HEK293T (cell line): ENCODE measurements around the gene SLC26A9.

Source experiments
- CTCF ChIA-PET: fragments of 350-600 bp; formaldehyde crosslinking; extraction: SDS; loops from one replicate; lab custom pipeline; 2021; ENCODE audit warnings: antibody characterized with exemption, inconsistent platforms; lab: Yijun Ruan, JAX
- POLR2A ChIA-PET: fragments of 350-600 bp; formaldehyde crosslinking; extraction: SDS; loops from one replicate; lab custom pipeline; 2020; ENCODE audit warnings: antibody characterized with exemption, inconsistent platforms; lab: Yijun Ruan, JAX
- DNase-seq: peaks from one replicate; pipeline ENCODE4 v3.0.0; 2012; ENCODE audit warnings: mixed read lengths; ENCODE audit errors: extremely low spot score
- ARNT ChIP-seq: fragments of 450-650 bp; IDR thresholded peaks from 2 replicates; pipeline ENCODE4 v1.6.1; 2017; ENCODE audit warnings: mild to moderate bottlenecking
- BHLHE40 ChIP-seq: fragments of 450-650 bp; IDR thresholded peaks from 2 replicates; pipeline ENCODE4 v1.6.1; 2016; ENCODE audit warnings: mild to moderate bottlenecking, moderate library complexity, borderline replicate concordance
- CTBP1 ChIP-seq: fragments of 450-650 bp; IDR thresholded peaks from 2 replicates; pipeline ENCODE4 v1.6.1; 2016; ENCODE audit warnings: borderline replicate concordance
- ELF4 ChIP-seq: fragments of 450-650 bp; IDR thresholded peaks from 2 replicates; pipeline ENCODE4 v1.6.1; 2017; ENCODE audit warnings: antibody characterized with exemption
- FOXA1 ChIP-seq: fragments of 450-650 bp; IDR thresholded peaks from 2 replicates; pipeline ENCODE4 v1.6.1; 2016; ENCODE audit warnings: mild to moderate bottlenecking
- FOXK2 ChIP-seq: fragments of 450-650 bp; IDR thresholded peaks from 2 replicates; pipeline ENCODE4 v1.6.1; 2016; ENCODE audit warnings: mild to moderate bottlenecking
- FOXM1 ChIP-seq: fragments of 450-650 bp; IDR thresholded peaks from 2 replicates; pipeline ENCODE4 v1.6.1; 2017; ENCODE audit warnings: mild to moderate bottlenecking, borderline replicate concordance
- HDGF ChIP-seq: fragments of 450-650 bp; IDR thresholded peaks from 2 replicates; pipeline ENCODE4 v1.6.1; 2017; ENCODE audit warnings: antibody characterized with exemption, borderline replicate concordance
- L3MBTL2 ChIP-seq: fragments of 450-650 bp; conservative IDR thresholded peaks from 2 replicates; pipeline ENCODE4 v1.6.1; 2016; ENCODE audit warnings: mild to moderate bottlenecking
- LEF1 ChIP-seq: fragments of 450-650 bp; IDR thresholded peaks from 2 replicates; pipeline ENCODE4 v1.6.1; 2017; ENCODE audit warnings: mild to moderate bottlenecking, borderline replicate concordance
- NFRKB ChIP-seq: fragments of 450-650 bp; IDR thresholded peaks from 2 replicates; pipeline ENCODE4 v1.6.1; 2016; ENCODE audit warnings: mild to moderate bottlenecking, moderate library complexity
- PKNOX1 ChIP-seq: fragments of 450-650 bp; IDR thresholded peaks from 2 replicates; pipeline ENCODE4 v1.6.1; 2016
- SP1 ChIP-seq: fragments of 450-650 bp; IDR thresholded peaks from 2 replicates; pipeline ENCODE4 v1.6.1; 2017
- SUZ12 ChIP-seq: fragments of 450-650 bp; IDR thresholded peaks from 2 replicates; pipeline ENCODE4 v1.6.1; 2016; ENCODE audit warnings: mild to moderate bottlenecking
- TARDBP ChIP-seq: fragments of 450-650 bp; IDR thresholded peaks from 2 replicates; pipeline ENCODE4 v1.6.1; 2016
- ZNF384 ChIP-seq: fragments of 450-650 bp; IDR thresholded peaks from 2 replicates; pipeline ENCODE4 v1.6.1; 2016

Gene SLC26A9

DNA sequence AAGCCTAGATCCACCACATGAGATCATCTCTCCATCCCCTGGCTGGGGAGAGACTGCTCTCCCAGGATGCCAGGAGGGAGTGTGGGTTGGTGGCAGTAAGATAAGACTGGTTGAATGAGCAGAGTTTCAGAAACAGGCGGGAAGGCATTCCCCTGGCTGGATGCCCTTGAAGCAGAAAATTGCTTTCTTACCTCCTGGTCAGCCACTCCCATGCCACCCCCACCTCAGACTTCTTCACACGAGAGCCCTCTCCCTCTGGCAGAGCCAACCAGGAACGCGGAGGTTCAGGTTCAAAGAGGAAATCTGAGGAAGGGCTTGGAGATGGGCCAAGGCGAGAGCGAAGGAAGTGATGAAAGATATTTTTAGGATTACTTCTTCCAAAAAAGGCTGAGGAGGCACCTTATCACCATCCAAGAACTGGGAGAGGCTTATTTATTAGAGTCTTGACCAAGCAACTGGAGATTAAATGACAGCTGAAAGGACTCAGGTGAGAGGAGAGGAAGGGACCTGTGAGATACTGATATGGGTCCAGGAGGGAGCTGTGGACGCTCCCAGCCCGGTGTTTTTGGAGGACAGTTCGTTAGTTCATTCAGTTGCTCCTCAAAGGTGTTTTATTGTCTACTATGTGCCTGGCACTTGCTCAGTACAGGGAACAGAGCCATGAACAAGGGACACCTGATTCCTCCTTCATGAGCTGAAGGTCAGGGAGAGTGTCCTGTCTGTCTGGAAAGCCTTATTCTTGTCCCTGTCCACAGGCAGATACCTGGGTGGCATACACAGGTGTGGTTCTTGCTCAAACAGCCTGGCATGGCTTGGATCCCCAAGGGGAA is 18.9 kb upstream of the SLC26A9 start:
- TF ChIP-seq BHLHE40 (no peak), FOXA1 (no peak), L3MBTL2 (no peak), HDGF (no peak), FOXM1 (no peak), FOXK2 (no peak), NFRKB (no peak), SUZ12 (no peak), ARNT (no peak), ZNF384 (no peak), TARDBP (no peak), LEF1 (no peak), ELF4 (no peak), CTBP1 (no peak), SP1 (no peak), PKNOX1 (no peak)

GRCh38 chr1:205961405-205961804 is 18.1 kb upstream of the SLC26A9 start:
- ChIA-PET CTCF (no interaction called here), POLR2A (no interaction called here)
- TF ChIP-seq ARNT (no peak), FOXA1 (no peak), HDGF (no peak), PKNOX1 (no peak), SP1 (no peak), LEF1 (no peak), CTBP1 (no peak), ZNF384 (no peak), FOXM1 (no peak), ELF4 (no peak), TARDBP (no peak), BHLHE40 (no peak), SUZ12 (no peak), NFRKB (no peak), FOXK2 (no peak), L3MBTL2 (no peak)
- no peak for DNase-seq

More for the DNA sequence above, 18.9 kb upstream of the SLC26A9 start:
- DNase-seq, result no peak
- CTCF ChIA-PET, result interaction anchor here (0.6 kb wide), 1 partner anchor 73 kb away, joined by 3 read pairs; no protein-coding TSS in a partner anchor
- POLR2A ChIA-PET, result no interaction called here

DNA sequence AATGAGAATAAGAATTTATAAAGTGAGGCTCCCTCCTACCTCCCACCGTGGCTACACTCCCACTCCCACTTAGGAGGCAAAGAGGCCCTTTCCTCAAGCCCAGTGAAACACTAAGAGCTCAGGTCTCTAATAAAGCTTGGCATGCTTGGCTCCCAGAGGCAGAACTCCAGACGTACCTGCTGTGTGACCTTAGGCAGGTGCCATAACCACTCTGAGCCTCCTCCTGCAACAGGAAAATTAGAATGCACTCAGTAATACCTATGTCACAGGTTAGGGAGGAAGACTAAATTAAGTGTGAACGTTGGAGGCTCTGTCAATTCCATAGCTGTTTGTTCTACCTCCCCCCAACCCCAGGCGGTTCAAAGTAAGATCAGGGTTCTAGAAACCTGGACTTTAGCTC is 16.5 kb upstream of the SLC26A9 start:
- ChIA-PET CTCF (interaction anchor here (2.3 kb wide), 1 partner anchor 17 kb away, joined by 17 read pairs; no protein-coding TSS in a partner anchor), POLR2A (no interaction called here)
- TF ChIP-seq FOXA1, result no peak
- DNase-seq, result no peak

DNA sequence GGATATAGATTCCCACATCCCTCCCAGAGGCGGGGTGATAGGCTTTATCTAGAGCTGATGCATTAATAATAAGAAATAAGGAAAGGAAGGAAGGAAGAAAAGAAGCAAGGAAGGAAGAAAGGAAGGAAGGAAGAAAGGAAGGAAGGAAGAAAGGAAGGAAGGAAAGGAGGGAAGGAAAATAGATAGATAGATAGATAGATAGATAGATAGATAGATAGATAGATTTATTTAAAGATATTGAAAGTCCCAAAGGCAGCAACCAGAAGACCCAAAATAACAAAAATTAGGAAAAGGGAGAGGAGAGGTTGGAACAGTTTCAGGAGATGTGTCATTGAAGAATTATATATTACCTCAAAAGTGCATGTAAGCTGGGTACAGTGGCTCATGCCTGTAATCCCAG is 12.2 kb upstream of the SLC26A9 start:
- no peak for DNase-seq
- ChIA-PET POLR2A (no interaction called here), CTCF (interaction anchor here (0.7 kb wide), 1 partner anchor 1941 kb away, joined by 6 read pairs; no protein-coding TSS in a partner anchor)
- TF ChIP-seq LEF1 (no peak), BHLHE40 (no peak), NFRKB (no peak), SP1 (no peak)

DNA sequence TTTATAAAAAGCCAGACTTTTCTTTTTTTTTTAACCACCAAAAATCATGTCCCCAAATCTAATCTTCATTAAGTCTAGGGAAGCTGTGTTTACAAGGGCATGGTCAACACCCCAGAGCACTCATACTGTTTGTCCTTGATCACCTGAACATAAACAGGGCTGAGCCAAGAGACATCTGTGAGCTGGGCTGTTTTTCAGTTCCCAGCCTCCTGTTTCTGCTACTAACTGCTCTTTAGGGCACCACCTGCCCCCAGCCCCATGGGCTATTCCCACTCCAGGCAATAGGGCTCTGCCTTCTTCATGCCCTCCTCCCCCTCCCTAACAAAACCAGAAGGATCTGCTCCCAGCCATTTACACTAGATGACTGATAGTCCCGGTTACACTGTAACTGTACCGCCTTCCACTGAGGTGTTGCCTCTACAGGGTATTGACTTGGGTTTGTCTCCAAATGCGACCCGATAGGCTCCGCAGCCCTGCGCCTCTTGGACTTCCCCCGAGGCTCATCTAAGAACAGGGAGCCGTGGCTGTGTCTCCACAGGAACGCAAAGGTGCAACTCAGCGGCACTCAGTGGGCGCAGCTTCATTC is 11.7 kb upstream of the SLC26A9 start:
- TF ChIP-seq ELF4 (no peak), SP1 (no peak), ARNT (no peak), BHLHE40 (no peak), ZNF384 (no peak), FOXA1 (no peak), FOXK2 (no peak), SUZ12 (no peak), LEF1 (no peak), PKNOX1 (no peak), HDGF (no peak), TARDBP (no peak), L3MBTL2 (no peak), NFRKB (no peak), FOXM1 (no peak), CTBP1 (no peak)
- ChIA-PET CTCF (interaction anchor here (0.7 to 1.0 kb wide), 2 partner anchors 22 to 1942 kb away, joined by 3 to 6 read pairs; no protein-coding TSS in a partner anchor), POLR2A (no interaction called here)

DNA sequence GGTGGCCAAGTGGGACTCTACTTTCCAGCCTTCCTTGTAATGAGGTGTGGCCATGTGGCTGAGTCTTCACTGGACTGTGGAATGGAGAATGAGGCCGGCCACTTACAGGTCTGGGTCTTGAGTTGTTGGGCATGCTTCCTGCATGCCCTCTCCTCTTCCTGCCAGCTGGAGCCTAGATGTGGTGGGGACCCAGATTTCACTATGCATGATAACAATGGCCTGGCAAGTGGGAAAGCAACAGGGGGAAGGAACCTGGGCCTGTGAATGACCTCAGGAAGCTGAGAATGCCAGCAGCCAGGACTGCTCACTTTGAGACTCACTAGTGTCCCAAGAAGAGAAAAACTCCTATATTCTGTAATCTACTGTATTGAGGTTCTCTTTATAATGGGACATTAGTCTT is 8.5 kb upstream of the SLC26A9 start:
- DNase-seq, result no peak
- CTCF ChIA-PET, result interaction anchor here (2.2 kb wide), 1 partner anchor 25 kb away, joined by 9 read pairs; no protein-coding TSS in a partner anchor
- POLR2A ChIA-PET, result no interaction called here
- TF ChIP-seq FOXA1, result no peak
- TF ChIP-seq CTBP1, result no peak
- TF ChIP-seq ARNT, result no peak

More for the DNA sequence above, 11.7 kb upstream of the SLC26A9 start:
- no peak for DNase-seq
